CMK (cell line): ENCODE measurements around the gene PSMB10.
"Not testable (repeated sequence)": the region's sequence is repeated elsewhere in the genome, so short reads cannot be mapped to it uniquely, and the experiment has no call there.

Experiments used
- DNase-seq: peaks from one replicate; pipeline ENCODE4 v3.0.0-alpha.2; 2010; ENCODE audit warnings: low read depth

PSMB10 gene

DNA sequence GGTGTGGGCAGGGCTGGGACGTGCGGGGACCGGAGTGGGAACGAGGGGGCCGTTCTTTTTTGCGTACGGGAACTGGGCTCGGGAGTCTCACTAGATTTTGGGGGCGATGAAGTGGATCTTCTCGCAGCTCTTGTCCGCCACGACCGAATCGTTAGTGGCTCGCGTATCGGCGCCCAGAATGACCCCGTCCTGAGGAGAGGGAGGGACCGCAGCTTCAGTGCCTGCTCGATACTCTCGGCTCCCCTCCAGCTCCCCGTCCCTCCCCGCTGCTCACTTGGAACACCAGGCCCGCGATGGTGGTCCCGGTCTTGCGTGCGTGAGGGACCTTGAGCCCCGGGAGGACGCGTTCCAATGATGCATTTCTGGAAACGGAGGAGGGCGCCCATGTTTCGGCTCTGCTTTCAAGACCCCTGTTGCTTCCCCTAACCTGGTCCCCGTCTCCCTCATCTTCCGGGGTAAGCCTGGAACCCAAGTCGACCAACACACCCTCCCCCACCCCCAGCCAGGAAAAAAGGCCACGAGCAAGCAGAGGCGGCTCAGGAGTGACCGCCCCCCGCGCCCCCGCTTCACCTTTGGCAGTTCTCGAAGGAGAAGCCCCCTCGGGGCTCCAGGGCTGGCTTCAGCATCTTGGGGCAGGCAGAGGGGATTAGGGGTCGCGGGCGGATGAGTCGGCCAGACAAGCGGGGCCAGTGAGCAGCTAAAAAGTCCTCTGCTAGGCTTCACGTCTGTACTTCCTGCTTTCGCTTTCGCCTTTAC, at the start of gene PSMB10:
TSS of gene PSMB10 (minus strand) at position 727 of the 756 bp plus-strand sequence. CDS start at position 626, 101 bp downstream.
- peak; percentile 62 for DNase-seq

DNA sequence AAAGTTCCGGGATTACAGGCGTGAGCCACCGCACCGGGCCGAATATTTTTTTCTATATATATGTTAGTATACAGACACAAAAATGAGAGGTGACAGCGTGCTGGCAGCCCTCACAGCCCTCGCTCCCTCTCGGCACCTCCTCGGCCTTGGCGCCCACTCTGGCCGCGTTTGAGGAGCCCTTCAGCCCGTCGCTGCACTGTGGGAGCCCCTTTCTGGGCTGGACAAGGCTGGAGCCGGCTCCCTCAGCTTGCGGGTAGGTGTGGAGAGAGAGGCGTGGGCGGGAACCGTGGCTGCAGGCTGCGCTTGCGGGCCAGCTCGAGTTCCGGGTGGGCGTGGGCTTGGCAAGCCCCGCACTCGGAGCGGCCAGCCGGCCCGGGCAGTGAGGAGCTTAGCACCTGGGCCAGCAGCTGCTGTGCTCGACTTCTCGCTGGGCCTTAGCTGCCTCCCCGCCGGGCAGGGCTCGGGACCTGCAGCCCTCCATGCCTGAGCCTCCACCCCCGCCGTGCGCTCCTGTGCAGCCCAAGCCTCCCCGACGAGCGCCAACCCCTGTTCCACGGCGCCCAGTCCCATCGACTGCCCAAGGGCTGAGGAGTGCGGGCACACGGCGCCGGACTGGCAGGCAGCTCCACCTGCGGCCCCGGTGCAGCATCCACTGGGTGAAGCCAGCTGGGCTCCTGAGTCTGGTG, 45.5 kb upstream of the PSMB10 start:
- DNase-seq, result no peak

DNA sequence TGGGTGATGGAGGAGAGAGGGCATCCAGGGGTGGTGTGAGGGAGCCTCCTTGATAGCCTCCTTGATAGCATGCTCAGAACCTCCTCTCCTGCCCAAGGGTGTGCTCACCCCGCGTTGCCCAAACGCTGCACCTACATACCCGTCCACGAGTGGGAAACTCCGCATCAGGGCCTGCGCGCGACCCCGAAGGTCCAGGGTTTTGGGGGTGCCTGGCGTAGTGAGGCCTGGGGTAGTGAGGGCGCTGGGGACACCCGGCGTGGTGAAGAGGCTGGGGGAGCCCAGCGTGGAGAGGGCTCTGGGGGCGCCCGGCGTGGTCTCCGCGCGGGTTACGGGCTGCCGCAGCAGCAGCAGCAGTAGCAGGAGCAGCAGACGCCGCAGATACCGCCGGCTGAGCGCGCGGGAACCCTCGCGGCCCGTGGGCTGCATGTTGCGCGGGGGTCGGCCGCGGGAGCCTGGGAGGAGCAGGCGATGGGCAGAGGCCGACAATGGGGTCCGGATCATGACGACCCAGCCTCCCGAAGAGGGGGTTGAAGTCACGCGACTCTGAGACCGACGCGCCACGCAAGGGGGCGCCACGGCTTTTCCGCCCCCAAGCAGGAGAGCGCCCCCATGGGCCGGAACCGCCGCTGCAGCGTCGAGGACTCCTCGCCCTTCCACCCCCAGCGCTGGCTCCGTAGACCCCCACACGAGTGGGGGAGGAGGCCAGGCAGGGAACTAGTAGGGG, 43.5 kb upstream of the PSMB10 start, which contains the start of gene DPEP3:
TSS of gene DPEP3 (minus strand) at position 545 of the 724 bp plus-strand sequence. CDS start at position 426, 119 bp downstream.
- no peak for DNase-seq

DNA sequence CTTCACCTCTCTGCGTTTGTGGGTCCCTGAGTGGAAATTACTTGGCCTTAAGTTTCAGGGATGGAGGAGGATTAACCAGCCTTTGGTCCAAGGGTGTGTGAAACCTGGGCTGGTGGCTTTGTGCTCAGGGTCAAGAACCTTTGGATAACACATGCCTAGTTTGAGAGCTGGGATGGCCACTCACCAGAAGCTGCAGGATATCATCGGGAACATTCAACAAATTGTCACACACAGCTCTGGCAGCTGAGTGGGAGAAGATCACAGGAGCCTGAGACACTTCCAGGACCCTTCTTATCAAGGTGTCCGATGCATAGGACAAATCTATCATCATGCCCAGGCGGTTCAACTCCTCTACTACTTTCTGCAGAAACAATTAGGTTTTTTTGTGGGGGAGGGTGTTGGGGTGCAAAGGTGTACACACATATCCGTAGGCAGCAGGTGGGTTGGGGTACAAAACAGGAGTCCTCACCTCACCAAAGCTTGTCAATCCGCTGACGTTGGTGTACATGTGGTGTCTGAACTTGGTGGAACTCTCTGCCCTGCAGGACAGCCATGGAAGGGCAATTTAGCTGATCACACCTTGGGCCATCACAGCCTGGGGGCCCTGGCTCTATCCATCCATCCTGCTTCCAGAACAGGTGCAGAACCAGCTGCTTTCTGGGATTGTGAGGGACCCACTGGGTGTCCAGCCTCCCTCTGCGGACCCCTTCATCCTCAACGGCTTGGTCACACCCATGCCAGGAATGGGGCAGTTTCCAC, 41.0 kb upstream of the PSMB10 start:
- DNase-seq, result no peak

DNA sequence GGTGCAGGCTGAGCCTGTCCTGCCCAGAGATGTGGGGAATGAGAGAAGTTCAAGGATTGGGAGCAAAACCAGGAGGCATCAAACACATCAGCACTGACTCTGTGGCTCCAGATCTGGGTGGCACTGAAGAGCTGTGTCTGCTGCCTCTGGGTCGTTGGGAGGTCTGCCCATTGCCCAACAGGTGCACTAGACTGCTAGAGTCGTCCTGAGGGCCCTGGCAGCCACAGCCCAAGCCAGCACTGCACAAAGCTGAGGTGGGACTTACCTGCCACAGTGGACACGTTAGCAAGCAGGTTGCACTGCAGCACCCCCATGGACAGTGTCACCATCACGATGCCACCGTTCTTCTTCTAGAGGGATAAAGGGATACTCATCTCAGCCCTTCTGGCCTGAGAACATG, 40.4 kb upstream of the PSMB10 start:
- no peak for DNase-seq

DNA sequence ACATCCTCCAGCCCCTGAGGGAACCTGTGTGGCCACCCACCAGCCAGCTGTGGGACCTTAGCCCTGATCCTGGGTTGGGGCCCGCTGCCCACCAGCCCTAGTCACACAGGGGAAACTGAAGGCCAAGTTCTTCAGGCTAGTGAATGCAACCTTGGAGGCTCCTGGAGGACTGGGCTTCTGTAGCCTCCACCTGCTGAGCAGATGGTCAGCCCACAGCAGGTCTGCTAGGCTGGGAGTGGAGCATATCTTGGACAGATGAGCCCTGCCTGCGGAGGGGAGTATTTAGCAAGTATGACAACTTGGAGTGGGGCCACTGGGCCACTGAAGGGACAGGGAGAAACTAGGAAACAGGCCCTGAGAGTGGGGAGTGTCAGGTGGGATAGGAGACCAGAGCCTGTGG, 39.6 kb upstream of the PSMB10 start:
- no peak for DNase-seq

DNA sequence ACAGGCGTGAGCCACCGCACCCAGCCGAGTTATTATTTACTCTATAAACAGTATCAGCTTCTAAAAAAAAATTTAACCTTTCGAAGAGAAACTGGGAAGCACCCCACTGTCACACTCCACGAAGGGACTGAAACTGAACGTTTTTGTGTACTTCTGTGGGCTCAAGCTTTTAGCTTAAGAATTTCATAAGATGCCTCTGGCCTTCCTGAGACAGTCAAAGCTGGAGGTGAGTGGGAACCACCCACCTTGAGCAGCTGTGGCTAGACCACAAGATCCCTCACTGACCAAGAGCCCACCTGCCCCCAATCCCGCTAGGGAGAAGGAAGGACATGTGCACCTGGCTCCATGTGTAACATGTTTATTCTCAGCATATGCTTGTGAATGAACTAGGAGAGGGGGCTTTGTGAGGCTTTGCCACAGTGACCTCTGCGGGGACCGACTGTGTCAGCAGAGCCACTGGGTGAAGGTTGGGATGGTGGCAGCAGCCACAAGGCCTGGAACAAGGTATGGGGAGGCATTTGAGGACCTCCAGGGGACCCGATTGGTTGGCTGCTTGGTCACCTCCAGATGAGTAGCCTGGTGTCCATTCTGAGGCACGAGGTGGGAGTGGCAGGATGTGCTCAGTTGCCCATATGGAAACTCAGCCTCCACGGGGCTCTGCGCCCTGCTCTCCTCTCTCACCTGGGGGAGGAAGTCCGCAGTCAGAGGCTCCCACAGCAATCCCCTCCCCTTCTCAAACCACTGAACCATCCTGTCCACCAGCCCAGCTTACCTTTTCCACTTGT, 38.9 kb upstream of the PSMB10 start:
- no peak for DNase-seq

DNA sequence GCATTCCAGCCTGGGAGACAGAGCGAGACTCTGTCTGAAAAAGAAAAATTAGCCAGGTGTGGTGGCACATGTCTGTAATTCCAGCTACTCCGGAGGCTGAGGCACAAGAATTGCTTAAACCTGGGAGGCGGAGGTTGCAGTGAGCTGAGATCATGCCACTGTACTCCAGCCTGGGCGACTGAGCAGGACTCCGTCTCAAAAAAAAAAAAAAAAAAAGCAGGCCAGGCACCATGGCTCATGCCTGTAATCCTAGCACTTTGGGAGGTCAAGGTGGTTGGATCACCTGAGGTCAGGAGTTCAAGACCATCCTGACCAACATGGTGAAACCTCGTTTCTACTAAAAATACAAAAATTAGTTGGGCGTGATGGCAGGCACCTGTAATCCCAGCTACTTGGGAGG, 35.6 kb upstream of the PSMB10 start:
- not testable (repeated sequence) for DNase-seq

DNA sequence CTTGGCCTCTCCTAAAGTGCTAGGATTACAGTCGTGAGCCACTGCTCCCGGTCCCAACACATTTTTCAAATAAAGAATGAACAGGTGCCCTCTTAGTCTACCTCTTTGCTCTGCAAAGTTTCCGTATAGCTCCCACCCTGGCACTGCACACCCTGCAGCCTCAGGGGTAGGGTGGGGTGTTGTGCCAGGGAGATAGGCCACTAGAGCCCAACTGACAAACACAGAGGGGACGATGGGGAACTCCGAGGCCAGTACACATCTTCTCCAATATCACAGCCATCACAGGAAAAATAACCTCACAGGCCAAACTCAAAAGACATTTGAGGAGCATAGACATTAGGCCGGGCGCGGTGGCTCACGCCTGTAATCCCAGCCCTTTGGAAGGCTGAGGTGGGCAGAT, 34.5 kb upstream of the PSMB10 start:
- DNase-seq, result no peak

DNA sequence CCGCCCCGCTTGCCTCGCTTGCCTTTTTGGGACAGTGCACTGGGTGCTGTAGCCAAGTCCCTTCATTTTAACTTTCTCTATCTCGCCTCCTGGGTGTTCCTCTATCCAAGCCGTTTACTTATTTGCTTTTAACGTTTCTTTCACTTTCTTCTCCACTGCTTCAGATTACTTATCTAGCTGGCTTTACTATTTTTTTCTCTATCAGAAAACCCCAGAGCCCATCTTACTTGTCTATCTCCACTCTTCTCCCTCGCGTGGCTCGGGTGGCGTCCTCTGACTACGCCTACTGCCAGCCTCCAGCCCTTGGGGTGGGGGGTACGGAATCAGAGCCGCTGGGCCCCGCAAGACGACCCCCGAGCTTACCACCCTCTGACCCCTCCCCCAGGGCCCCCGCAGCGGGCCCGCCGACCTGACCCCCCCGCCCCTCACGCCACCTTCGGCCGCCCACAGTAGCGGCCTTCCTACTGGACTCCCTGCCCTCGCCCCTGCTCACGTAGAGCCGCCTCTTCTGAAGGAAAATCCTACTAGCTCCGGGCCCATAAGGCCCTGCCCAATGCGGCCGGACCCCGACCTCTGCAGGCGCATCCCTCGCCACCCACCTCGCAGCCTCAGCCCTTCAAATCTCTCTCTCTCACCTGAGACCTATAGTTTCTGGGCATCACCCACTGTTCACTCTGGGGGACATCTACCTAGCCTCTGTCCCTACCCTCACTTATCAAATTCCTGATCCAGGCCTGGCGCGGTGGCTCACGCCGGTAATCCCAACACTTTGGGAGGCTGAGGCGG, 32.8 kb upstream of the PSMB10 start:
- DNase-seq, result no peak

DNA sequence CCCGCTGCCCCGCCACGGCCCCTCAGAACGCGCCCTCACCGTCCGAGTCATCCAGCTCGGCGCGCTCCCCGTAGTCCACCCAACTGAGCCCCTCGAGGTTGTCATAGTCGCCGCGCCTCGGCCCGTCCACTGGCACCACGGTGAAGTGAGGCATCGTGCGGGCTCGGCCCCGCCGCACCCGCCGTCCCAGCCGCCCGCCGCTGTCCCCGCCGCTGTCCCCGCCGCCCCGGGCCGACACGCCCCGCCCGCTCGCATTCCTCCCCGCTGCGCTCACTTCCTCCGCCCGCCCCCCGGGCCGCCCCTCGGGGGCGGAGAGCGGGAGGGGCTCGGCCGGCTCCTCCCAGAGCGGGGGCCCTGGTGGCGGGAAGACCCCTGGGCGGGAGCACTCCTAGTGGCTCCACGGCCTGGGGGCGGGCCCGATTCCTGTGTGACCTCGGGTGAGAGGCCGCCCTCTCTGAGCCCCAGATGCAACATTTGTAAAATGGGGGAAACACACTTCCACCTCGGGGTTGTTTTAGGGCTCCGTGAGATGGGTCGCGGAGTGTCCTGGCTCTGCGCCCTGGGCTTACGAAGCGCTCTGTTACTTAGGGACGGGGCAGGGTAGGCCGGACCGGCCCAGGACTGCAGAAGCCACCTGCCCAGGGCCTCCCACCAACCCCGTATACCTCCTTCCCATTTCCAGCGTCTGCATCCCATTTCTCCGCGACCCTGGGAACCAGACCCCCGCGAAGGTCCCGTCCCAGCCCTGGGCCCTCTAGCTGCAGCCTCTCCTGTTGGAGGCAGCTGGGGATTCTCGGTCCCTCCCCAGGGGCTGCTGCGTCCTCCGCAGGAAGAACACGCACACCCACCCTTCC, 32.0 kb upstream of the PSMB10 start, which contains the start of gene SLC12A4:
TSS of gene SLC12A4 (minus strand) at position 238 of the 854 bp plus-strand sequence. CDS start at position 154, 84 bp downstream.
- DNase-seq, result peak; percentile 66

DNA sequence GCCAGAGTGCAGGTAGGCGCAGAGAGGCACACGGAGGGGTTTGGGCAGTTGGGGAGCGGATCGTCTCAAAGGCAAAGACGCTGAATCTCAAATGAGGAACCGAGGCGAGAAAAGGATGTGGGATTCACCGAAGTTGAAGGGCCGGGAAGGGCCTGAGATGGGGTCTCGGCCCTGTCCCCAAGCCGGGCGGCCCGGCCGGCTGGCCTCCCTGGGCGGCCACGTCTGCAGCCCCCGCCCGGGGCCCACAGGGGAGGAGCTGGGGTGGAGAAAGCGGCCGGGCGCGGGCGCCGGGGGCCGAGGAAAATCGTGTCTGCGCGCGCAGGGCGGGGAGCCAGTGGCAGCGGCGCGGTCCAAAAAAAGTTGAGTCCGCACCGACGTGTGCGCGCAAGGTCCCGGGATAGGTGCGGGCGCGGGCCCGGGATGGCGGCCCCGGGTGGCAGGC, 31.3 kb upstream of the PSMB10 start:
- DNase-seq, result no peak

DNA sequence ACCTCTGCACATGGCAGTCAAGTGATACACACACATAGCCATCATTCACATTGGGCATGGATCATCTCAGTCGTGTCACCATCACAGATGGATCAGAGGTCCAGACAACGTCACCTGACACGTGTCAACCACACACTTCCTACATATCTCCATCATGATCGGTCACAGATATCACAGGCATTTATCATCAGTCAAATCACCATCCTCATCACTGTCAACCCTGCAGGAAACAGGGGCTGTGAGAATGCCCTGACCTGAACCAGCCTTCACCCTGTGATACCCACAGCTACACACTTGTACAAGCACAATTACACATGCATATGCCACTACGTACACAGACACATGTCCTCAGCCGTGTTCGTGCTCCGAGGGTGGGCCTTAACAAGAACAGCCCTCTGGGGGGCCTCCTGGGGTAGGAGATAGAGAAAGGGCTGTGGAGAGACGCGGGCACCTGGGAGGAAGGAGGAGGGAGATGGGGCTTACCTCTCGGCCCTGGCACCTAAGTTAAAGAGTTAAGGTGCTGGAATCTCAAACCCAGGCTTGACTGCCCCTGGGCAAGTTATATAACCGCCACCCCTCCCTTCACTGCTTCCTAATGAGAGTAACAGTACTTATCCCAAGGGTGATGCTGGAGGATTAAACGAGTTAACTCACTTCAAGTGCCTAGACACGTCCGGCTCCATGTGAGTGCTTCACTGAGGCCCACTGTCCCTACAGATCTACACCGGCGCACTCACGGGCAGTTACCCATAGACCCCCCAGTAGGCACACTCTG, 30.7 kb upstream of the PSMB10 start:
- DNase-seq, result no peak

DNA sequence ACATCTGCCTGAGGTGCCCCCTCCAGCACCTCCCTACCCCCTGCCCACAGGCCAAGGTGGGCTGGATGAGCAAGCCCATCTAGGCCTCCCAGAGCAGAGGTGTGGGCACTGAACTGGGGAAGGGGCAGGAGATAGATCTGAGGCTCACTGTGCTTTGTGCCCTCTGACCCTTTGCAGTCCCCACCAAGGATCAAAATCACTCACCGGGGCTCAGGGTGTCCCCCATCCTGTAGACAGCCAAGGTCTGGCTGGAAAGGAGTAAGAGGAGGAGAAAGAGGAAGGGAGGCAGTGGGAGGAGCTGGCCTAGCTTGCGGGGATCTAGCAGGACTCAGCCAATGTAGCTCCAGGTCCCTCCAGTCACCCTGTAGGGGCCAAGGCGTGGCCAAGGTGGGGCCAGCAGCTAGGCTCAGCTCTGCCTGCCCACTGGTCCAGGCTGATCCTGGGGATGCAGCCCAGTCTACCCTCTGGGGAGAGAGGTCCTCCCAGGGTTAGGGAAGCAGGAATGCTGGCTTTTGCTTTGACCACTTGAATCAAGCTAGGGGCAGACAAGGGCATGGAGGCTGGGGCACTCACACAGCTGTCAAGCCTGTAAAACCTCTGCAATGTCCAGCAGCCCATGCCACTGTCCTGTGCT, 30.0 kb upstream of the PSMB10 start:
- DNase-seq, result no peak

DNA sequence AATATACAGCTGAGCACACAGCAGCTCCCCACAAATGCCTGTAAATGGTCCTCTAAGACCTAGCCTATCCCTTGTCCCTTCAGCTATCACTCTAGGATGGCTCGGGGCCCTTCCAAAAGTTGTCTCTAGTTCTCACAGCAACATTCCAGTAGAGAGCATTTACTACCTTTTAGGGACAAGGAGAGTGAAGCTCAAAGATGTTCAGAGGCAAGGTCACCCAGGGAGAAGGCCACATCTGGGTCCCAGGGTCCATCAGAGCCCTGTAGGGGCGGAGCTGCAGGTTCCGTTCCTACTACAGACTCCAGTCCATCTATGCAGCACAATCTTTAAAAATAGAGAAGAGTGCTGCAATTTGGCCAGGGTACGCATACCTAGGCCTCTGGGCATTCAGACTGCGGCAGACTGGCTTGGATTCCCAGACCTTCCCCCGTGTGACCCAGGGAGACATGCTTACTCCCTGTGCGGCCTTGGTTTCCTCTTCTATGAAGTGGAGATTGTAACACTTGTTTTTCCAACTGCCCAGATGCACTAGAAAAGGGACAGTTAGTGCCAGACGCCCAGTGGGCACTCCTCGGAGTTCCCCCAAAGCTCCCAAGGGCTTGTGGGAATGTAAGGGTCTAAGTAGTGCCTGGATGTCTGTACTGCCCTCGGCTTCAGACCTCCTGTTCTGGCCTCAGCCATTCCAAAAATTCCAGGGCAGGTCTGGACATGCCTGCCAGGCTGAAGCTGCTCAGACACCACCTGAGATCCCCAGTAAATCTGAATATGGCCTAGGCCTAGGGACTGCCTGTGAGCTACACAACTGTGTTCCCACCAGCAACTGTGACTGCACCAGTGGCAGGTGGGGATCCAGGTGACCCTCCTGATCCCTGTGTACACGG, 29.3 kb upstream of the PSMB10 start:
- no peak for DNase-seq

DNA sequence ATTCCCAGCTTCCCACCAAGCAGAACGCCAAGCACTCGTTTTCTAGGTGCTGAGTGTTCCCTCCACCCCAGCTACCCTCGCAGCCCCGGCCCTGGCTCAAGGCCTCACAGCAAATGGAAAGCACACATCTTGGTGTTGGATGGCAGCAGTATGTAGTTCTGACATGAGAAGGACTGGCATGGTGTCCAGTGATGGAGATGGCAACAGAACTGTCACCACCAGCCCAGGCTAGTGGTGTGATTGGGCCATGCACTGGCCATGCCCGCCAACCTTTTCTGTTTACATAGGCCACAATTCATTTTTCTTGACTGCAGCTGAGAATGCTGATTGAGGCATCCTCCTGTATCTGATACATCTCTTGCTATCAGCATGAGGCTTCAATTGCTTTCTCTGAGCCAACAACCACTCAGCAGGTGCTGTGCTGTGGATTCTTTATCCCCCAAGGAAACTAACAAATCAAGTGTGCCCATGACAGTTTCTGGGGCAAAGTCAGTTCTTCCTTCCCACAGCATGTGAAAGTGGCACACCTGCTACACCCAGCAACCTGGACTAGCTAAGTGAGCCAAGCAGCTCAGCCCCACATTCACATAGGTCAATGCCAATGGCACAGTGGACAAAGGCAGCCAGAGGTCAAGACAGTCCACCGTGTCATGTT, 28.0 kb upstream of the PSMB10 start:
- no peak for DNase-seq
